ENCODE data around the gene SERPING1. TPM values are rescaled to one million over a fixed set of nuclear protein-coding genes. Genes with fewer than 3 reads are reported as not detected.

The SERPING1 gene
- total RNA-seq: 20.8 TPM

DNA sequence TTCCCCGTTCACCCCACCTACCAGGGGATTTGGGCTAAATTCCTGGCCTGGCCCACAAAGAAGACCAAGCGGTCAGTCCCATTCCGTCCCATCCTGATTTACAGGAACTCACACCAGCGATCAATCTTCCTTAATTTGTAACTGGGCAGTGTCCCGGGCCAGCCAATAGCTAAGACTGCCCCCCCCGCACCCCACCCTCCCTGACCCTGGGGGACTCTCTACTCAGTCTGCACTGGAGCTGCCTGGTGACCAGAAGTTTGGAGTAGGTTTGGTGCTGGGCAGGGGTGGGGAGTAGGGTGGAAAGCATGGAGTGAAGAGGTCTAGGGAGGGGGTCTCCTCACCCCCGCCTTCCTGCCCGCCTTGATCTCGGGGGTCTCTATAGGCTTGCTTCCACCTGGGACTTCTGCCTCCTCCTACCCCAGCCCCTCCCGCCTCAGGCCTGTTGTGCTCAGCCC is at the start of gene SERPING1:
TSS of gene SERPING1 (plus strand) at position 225 of the 455 bp plus-strand sequence. CDS start 586 bp downstream, outside the sequence.
- peak; percentile 48 for DNase-seq

DNA sequence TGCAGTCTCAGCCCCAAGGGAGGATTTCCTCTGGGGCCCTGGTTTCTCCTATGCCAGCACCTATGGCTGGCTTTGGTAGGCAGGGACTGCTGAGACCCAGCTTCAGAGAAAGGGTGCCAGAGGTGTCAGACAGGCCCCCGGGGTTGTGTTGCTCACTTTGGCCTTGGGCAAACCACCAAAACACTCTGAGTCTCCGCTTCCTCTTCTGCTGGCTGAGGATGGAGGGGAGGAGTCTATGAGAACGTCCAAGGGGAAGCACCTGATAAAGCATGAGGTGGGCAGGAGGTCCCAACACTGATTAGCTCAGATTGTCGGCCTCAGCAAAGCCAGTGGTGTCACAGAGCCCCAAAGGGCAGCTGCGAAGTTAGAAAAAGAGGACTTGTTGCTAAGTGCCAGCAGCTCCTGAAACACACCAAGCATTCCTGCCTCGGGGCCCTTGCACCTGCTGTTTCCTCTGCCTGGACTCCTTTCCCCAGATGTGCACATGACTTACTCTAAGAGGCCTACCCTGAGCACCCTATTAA is 49.6 kb upstream of the SERPING1 start:
- DNase-seq: no peak

DNA sequence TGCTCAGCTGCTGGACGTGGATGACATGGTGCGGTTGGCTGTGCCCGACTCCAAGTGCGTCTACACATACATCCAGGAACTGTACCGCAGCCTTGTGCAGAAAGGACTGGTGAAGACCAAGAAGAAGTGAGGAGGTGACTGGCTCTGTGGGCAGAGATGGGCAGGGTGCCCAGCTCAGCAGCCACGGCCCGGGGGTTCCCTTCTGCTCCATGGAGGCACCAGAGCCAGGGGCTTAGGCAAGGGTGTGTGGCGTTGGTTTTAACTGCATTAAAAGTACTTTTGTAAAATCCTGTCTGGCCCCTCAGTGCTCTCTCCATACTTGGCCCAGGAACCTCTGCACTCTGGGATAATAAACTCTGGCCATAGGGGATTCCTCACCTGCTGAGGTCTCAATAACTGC is 47.5 kb upstream of the SERPING1 start:
- no peak for DNase-seq

DNA sequence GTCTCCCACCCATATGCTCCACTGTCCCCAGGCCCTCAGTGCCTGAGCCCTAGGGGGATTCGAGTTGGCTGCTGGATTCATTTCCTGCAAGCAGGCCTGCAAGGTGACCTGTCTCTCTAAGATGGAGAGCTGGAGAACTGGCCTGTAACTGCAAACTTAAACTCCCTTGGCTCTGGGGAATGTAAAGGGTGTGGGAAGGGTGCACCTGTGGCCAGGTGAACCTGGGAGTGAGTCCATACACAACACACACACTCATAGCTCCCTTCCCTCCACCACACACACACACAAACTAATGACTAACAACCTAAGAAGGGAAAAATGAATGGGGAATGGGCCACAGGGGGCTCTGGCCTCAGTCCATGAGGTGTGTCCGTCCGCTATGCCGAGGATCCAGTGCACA is 45.5 kb upstream of the SERPING1 start:
- DNase-seq: no peak

DNA sequence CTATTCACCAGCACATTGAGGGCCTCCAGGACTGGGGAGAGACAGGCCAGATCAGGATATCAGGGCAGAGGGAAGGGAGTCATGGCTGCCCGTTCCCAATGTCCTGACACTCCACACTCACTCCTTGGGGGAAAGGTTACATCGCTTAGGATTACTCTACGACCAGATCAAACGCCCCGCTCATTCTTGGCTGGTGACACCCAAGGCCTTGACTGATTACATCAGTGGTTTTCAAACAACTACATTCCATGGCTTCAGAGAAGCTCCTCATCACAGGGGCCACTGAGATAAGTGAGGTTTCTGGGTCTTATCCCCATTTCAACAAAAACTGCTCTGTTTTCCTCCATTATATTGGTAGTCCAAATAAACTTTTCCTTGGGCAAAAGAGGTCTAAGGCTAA is 45.0 kb upstream of the SERPING1 start:
- DNase-seq: no peak

DNA sequence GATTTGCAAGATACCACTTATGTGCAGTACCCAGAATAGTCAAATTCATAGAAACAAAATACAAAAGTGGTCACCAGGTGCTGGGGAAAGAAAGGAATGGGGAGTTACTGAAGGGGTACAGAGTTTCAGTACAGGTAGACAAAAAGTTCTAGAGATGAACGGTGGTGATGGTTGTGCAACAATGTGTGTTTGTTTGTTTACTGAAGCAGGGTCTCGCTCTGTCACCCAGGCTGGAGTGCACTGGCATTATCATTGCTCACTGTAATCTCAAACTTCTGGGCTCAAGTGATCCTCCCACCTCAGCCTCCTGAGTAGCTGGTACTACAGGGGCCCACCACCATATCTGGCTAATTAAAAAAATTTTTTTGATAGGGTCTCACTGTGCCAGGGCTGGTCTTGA is 42.1 kb upstream of the SERPING1 start:
- no peak for DNase-seq

DNA sequence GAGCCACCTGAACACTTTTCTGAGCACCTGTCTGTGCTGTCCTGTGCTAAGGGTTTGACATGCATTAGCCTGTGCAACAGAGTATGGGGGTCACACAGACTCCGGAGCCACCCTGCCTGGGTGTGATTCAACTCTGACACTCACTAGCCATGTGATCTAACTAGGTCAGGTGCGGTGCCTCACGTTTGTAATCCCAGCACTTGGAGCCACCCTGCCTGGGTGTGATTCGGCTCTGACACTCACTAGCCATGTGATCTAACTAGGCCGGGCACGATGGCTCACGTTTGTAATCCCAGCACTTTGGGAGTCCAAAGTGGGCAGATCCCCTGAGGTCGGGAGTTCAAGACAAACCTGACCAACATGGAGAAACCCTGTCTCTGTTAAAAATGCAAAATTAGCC is 41.4 kb upstream of the SERPING1 start:
- no peak for DNase-seq

DNA sequence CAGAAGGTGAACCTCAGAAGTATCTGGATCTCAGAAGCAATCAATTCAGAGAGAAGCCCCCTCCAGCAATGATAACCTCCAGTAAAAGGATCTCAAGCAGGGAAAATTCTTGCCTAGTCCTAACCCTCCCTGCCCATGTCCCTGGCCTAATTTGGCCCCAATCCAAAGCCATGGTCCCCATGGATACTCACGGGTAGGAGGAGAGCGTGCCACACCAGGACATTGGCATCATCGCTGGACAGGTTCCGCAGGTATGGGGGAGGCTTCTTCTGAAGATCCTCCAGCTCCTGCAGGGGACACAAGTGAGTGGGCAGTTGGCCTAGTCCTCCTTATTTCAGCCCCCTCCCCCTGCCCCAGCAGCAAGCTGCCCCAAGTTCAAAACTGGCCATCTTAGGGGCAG is 37.3 kb upstream of the SERPING1 start:
- DNase-seq: no peak

DNA sequence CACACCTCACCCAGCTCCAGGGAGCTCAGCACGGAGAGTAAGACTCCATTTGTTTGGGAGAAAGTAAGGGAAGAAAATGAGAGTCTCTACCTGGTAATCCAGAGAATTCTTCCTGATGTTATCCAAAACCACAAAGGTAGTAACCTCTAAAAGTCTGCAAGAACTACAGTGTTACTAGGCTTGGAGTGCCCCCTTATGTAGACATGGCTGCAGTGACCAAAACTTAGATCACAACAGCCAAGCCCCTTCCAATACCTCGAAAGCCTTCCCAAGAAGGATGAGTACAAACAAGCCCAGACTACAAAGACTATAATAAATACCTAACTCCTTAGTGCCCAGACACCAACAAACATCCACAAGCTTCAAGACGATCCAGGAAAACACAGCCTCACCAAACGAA is 34.9 kb upstream of the SERPING1 start:
- no peak for DNase-seq

DNA sequence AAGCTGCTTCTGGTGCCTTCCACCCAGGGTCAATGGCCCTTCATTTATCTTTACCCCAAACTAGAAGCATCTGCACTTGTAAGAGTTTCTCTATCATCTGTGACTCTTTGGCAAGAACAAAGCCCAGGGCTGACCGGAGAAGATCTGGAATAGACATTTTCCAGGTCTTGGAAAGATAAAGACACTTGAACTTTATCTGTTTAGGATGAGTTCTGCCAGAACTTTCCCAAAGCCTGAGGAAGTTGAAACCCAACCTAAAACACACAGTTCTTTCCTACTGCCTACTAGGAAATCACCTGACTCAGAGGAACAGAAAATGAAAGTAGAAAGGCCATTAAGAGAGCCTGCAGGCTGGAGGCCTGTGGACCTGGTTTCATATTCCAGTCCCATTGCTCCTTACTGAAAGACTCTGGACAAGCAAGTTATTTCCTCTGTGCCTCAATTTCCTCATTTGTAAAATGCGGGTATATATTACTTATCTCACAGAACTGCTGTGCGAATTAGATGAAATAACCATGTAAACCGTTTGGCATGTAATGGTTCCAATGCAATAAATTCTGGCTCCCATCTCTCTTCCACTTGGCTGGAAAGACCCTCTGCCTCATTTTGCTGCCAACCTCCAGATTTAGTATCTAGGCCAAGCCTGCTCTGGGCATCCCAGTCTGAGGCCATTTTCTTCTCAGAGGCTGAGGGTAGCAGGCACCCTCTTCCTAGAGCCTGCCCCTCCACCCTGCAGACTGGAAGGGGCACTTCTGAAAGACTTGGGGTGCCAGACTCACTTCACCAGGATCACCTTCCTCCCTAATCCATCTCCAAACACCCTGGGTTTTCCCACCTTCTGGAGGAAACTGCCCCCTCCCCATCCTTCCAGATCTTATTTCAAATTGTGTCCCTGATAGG is 31.2 kb upstream of the SERPING1 start:
- DNase-seq: peak; percentile 47

DNA sequence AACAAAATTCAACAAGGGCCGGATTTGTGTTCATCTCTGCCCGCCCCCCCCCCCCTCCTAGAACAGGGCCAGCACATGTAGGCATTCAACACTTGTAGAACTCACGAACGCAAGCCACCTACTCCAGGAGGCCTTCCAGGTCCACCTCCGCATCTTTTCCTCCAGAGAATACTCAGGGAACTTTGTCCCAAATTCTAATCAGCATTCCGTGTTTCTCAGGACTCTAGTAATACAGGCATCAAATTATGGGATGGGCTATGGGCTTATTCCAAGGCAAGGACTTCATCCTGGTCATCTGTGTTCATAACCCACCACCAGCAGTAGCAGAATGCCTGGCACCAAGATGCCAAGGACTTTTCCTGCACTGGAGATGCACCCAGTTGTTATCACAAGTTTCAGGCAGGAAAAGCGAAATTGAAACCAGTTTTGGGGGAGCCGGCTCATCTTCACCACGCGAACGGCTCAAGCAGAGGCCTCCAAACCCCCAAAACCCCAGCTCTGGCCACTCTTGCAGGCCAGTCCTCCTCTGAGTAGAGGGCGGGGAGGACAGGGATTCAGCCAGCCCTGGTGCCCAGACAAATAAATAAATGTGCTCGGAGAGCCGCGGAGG is 30.5 kb upstream of the SERPING1 start:
- DNase-seq: no peak

DNA sequence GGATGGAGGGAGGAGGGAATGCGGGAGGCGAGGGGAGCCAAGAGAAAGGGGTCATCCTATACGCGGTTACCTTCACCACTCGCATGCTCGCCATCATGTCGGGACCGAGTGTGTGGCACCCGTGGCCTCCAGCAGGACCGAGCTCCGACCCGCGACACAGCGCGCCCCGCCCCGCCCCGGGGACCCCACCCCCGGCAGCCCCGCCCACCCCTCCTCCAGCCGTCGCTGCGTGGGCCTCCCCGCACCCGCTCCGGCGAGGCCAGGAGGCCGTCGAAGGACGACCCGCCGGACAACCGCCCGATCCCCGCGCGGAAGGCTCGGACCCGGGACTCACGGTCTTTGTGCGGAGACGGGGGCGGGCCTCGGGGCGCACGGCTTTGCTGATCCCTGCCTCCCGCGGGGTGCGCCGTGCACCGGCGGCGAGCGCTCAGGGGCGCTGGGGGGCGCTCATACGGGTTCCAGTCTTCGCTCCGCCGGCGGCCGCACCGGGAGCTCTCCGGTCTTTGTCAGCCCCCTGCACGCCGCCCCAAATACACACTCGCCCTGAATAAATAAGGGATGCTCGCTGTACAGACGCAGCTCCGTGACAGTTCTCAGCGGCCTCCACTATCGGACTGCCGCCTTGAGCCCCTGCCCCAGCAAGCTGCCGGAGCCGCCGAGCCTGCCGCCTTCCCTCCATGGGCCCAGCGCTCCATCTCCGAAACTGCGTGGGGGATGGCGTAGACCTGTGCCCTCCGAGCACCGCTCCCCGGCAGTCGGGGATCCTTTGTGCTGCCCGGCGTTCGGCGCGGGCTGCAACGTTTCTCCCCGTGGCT is 29.8 kb upstream of the SERPING1 start, which contains the start of gene UBE2L6:
TSS of gene UBE2L6 (minus strand) at position 158 of the 815 bp plus-strand sequence. CDS start at position 97, 61 bp downstream.
- peak; percentile 68 for DNase-seq

DNA sequence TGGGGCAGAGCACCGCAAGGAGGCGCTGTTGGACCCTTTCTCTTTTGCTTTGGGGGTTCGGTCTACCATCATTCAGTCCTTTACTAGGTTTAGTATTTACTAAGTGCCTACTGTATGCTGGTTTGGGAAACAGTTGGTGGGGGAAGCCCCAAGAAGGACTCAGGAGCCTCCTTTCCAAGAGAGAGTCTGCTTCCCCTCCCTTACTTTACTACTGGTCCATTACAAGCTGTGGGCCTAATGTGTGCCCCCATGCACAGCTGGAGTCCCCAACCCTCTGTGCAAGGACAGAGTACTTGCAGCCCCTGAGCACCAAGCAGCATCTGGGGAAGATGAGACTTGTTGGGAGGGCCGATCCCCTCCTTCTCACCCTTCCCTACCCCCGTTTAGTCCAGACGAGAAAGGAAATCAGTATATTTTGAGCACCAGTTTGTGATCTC is 29.1 kb upstream of the SERPING1 start:
- DNase-seq: peak; percentile 93

DNA sequence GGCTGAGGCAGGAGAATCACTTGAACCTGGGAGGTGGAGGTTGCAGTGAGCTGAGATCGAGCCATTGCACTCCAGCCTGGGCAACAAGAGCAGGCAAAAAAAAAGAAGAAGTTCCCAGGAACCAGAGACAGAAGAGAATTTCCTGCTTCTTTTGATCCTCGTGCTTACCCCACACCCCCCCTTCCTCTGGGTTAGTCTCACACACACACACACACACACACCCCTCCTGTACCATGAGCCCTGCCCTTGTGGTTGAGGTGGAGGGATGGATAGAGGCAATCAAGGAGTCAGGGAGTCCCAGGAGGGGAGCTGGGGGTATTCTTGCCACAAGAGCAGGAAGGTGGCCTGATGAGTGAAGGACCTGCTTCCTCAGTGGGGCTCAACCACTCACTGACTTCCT is 25.9 kb upstream of the SERPING1 start:
- no peak for DNase-seq

DNA sequence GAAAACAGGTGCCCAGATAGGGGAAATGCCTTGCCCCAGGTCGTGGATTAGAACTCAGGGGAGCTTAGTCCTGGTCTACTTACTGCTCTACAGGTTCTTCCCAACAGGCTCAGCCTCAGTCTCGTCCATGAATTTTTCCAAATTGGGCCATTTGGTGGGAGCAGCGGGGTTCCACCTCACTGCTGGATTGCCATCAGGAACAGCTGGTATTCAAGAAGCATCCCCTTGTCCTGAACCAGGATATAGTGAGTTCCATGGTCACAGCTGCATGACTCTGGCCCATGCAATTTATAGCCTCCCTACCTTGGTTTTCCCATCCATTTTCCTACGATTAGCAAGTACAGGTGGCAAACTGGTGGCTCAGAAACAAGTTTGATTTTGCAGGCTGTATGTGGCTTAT is 23.4 kb upstream of the SERPING1 start:
- no peak for DNase-seq

DNA sequence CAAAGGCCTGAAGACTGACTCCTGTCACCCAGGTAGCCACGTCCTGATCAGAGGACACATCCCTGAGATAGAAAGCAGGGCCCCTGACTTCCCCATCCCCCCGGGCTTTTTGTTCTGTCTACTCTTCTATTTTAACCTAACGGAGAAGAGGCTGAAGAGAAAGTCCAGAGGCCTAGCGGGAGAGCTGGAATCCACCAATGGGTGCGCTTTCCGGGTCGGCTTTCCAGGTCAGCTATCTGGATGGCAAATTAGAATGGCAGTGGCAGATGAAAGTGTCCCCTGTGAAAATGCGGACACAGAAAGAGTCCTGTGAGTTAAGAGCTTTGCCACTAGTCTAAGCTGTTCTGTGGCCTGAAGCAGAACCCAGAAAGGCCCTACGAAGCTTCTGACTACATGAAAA is 13.1 kb upstream of the SERPING1 start:
- no peak for DNase-seq

DNA sequence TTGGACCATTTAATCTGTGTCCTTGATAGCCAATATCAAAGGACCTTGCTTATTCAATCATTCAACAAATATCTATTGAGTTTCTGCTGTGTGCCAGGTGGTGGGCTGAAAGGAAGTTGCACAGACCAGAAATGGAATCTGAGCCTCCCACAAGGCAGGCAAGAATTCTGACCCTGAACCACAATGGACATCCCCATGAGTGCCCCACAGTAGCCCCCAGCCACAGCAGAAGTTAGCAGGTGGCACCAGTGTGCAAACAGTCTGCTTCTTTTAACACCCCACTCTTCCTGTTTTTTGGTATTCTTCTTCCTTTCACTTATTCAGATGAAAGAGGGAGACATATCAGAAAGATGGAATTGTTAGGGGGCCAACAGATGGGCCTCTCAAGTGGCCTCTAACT is 12.2 kb upstream of the SERPING1 start:
- no peak for DNase-seq

DNA sequence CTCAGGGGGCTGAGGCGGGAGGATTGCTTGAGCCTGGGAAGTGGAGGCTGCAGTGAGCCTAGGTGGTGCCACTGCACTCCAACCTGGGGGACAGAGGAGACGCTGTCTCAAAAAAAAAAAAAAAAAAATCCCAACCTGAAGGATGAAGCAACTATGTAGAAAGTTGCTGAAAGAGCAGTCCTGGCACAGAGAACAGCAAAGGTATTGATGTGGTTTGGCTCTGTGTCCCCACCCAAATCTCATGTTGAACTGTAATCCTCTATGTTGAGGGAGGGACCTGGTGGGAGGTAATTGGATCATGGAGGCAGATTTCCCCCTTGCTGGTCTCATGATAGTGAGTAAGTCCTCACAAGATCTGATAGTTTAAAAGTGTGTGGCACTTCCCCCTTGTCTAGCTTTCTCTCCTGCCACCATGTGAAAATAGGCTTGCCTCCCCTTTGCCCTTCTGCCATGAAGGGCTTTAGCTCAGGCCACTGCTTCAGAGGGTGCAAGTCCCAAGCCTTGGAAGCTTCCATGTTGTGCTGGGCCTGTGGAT is 10.7 kb upstream of the SERPING1 start:
- no peak for DNase-seq

DNA sequence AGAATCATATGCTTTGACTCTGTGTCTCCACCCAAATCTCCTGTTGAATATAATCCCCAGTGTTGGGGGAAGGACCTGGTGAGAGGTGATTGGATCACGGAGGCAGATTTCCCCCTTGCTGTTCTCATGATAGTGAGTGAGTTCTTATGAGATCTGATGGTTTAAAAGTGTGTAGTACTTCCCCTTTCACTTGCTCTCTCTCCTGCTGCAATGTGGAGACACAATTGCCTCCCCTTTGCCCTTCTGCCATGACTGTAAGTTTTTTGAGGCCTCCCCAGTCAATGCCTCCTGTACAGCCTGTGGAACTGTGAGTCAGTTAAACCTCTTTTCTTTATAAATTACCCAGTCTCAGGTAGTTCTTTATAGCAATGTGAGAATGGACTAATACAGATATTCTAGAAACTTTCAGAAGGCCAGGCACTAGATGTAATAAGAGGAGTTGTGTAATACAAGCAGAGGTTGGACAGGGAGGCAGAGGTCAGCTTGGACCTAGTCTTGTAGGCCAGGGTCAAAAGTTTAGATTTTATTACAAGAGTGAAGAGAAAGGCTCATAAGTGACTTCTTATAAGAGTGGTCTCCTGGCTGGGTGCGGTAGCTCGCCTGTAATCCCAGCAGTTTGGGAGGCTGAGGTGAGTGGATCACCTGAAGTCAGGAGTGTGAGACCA is 9.3 kb upstream of the SERPING1 start:
- DNase-seq: no peak

DNA sequence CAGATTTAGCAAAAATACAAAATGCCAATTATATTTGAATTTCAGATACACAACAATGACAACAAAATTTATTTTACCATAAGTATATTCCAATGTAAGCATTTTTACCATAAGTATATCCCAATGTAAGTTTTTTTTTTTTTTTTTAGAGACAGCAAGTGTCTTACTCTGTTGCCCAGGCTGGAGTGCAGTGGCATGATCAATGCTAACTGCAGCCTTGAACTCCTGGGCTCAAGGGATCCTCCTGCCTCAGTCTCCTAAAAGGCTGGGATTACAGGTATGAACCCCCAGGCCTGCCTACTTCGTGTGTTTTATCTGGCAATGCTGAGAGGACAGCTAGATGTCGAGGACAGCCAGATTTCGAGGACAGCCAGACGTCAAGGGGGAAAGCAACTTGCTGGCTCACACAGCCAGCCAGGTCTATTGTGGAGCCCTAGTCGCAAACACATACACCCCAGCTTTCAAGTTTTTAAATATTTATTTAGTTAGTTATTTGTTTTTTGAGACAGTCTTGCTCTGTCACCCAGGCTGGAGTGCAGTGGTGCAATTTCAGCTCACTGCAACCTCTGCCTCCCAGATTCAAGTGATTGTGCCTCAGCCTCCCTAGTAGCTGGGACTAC is 1.1 kb upstream of the SERPING1 start:
- no peak for DNase-seq

Data from tongue (tissue), 2 donors.